HG02610 (cell line): Measurements from ENCODE around the gene KCNC4.

ENCODE experiments used
- ATAC-seq: cut with Tn5 transposase; IDR thresholded peaks from one replicate; pipeline ENCODE4 v1.9.1; 2021; ENCODE audit warnings: mild to moderate bottlenecking, moderate library complexity; ENCODE audit not compliant: unreplicated experiment

The KCNC4 gene

DNA sequence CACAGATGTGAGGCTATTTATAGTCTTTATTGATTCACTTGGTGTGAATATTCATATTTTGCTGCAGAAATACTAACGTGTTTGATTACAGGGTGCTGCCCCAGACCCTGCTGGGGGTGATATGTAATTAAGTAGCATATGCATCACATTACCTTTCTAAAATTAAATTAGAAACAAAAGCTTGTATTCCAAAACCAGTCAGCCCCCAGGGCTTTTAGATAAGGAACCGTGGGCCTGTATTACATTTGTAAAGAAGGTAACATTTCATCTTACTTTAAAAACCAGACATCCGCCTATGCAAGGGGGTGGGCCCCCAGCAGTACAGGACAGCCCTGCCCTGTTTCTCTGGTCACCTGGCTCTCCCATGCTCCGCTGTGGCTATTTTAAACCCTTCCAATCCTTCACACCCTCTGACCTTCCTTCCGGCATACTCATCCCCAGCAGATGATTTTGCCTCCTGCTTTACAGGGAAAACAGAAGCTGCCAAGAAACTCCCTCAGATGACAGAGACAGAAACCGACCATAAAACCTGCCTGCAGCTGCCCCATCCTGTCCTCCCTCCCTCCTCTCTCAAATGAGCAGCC lies 22.0 kb upstream of the KCNC4 start:
- no peak for ATAC-seq

DNA sequence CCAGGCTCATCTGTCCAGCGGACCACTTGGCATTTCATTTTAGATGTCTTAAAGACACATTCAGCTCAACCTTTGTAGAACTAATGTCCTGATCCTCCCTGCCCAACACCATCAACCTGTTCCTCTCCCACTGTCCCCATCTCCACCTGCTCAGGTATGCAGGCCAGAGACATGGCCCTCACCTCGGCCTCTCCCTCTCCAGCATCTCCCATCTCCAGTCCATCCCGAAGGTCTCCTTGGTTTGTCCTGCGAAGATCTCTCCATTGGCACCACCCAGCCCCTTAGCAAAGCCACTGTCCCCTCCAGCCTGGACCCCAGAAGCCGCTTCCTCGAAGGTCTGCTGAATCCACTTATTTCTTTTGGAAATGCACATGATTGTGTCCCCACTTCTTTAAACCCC lies 20.9 kb upstream of the KCNC4 start:
- no peak for ATAC-seq

DNA sequence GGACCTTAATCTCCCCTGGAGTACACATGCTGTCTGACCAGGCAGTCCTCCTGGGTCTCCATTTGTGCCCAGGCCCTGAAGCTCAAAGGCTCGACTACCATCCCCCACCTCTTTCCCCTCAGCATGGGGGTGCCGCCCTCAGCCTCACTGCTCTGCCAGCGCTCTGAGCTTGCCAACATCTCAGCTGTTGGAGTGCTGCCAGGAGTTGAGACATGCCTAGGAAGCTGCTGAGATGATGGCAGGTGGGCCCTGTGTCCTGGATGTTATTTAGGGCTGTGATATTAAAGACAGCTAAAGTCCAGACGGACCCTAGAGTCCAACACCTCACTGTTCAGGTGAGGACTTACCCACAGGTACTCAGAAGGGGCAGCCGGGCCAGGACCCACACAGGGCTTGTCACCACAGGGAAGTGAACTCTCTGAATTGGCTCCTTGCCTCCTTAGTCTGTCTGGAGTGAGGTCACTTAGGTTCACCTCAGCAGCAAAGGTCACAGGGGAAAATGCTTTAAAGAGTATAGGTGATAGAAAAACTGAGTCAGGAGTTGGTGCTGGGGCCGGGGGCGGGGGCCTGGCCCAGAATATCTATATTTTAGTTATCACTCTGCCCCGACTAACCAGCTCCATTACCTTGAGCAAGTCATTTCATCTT lies 19.7 kb upstream of the KCNC4 start:
- no peak for ATAC-seq

DNA sequence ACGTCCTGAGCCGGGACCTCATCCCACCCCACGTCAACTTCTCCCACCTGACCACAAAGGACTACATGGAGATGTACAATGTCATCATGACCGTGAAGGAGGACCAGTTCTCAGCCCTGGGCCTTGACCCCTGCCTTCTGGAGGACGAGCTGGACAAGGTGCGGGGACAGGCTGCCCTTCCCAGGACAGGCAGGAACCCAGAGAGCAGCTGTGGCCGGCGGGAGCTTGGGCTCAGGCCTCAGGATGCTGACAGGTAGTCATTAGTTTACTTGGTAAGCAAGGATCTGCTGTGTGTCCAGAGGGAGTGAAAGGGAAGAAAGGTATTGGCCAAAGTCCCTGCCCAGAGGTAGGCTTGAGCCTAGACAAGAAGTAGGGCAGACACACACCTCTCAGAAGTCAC lies 17.6 kb upstream of the KCNC4 start:
- no peak for ATAC-seq

DNA sequence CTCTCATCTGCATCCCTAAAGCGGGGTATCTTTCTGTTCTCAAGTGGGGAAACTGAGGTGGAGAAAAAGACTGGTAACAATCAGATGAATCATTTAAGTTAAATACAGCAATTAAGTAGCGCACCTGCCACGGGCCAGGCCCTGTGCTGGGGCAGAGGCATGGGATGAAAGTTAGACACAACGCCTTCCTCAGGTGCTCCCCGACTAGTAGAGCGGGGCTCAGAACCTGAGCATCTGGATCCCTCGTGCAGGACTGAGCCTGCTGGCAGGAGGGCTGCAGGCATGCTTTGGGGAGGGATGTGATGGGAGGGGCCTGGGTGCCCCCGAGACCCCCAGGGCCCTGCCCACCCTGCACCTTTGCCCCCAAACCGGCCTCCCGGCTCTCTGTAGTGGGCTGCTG lies 14.9 kb upstream of the KCNC4 start:
- ATAC-seq = no peak

DNA sequence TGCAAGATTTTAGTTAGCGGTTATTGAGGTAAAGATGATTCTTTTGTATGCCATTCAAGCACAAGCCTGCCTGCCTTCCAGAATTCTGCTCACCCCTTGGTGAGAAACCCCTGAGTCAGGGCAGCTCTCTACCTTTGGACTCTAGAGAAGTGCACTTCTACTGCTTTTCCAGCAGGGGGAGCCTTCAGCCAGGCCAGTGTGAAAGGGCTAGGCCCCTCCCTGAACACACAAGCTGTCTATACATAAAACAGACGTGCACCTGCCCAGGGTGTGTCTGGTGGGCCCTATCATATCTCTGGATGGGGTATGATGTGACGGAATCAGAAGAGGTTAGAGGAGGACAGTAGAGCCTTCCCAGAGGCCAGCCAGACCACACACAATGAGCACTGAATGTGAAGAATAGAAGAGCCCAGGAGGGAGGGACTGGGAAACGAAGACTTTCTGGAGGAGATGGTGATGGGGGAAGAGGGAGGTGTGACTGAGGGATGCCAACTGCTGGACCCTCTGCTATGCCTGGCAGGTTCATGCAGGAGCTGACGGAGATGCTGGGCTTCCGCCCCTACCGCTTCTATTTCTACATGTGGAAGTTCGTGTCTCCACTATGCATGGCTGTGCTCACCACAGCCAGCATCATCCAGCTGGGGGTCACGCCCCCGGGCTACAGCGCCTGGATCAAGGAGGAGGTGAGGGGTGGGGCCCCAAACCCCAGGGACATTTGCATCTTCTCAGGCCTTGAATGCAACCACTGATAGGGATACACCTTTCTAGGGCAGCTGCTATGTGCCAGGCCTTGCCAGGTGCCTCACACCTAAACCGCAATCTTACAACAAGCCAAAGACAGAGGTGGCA lies 13.0 kb upstream of the KCNC4 start:
- peak; percentile 52 for ATAC-seq

DNA sequence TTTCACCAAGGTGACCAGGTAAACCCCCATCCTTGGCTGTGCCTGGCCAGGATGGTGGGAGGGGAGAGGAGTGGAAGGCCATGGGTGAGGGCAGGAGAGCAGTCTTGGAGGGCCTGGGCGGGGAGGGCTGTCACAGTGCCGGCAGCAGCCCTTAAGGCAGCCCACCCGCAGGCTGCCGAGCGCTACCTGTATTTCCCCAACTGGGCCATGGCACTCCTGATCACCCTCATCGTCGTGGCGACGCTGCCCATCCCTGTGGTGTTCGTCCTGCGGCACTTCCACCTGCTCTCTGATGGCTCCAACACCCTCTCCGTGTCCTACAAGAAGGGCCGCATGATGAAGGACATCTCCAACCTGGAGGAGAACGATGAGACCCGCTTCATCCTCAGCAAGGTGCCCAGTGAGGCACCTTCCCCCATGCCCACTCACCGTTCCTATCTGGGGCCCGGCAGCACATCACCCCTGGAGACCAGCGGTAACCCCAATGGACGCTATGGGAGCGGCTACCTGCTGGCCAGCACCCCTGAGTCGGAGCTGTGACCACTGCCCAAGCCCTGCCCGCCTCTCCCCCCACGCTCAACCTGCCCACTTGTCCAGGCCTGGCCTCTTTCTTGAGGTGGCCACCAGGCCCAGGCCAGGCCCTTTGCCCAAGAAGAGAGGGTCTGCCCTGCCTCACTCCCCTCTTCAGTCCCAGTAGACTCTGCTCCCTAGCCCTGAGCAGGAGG lies 12.0 kb upstream of the KCNC4 start:
- no peak for ATAC-seq

DNA sequence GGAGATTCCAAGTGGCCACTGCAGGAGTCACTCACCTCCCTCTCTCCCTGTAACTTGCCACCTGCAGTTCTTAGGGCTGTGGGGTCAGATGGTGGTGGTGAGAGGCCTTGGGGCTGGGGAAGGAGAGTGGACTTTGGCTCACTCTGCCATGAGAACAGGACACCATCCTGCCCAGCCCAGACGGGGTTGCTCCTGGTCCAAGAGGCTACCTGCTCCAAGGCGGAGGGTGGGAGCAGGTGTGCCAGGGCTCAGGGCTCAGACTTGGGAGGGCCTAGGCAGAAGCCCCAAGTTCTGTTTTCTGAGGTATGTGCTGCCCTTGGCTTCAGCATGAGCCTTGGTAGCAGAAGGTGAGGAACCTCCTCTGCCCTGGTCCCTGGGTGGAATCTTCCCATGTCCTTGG lies 11.4 kb upstream of the KCNC4 start:
- no peak for ATAC-seq

DNA sequence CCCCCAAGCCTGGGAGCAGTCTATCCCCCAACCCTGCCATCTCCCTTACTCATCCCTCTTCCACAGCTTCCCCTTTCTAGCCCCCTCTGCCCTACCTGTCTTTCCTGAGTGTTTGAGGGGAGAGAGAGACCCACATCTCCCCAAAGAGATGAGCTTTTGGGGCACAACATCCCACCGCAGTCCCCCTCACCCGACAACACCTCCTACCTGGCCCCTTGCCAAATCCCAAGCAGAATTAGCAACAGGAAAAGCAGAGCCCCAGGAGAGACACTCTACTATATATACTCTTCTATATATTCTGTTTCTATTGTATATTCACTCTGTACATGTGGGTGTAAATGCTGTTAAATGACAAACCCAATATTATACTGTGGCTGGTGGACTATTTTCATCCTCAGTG lies 9.9 kb upstream of the KCNC4 start:
- ATAC-seq = no peak

DNA sequence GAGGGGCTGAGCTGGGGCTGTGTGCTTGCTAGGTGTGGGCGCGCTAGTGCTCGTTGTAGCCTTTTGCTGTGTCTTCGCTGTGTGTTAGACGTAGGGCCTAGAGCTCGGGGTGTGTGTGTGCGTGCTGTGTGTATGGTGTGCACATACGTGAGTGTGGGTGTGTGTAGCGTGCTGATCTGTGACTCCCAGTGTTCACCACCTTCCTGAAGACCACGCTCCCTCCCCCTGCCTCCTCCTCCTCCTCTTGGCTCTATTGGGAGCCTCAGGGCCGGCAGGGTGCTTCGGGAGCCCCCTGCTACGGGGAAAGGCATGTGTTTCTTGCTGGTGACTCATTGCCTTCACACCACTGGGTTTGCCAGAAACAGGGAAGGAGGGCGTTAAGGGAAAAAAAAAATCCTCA lies 9.4 kb upstream of the KCNC4 start:
- ATAC-seq = no peak

DNA sequence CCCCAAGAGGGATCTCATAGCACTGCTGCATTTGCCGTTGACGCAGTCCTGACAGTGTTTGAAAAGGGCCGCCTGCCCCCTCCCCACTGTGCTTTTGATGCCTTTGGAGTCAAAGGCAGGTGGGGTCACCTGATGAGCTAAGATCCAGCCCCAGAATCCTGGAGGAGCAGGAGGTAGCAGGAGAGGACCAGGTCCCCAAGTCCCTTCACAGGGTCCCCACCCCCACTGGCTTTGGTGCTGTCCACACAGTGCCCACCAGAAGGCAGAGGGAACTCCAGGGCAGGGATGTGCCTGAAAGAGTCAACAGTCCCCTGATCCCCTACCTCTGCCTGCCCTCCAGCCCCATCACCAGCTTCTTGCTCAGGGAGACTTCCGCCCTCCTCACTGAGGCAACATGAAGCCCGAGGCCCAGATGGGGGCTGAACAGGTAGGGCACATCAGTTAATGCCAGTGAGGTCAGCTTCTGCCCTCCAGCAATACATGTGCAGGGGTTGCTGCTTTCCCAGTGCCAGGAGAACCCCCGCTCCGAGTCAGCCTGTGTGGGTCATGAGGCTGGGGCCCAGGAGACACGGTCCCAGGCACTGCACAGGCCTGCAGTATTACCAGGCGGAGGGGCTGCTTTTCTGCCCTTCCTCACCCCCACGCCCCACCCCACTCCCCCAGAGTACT lies 8.8 kb upstream of the KCNC4 start:
- ATAC-seq = no peak

DNA sequence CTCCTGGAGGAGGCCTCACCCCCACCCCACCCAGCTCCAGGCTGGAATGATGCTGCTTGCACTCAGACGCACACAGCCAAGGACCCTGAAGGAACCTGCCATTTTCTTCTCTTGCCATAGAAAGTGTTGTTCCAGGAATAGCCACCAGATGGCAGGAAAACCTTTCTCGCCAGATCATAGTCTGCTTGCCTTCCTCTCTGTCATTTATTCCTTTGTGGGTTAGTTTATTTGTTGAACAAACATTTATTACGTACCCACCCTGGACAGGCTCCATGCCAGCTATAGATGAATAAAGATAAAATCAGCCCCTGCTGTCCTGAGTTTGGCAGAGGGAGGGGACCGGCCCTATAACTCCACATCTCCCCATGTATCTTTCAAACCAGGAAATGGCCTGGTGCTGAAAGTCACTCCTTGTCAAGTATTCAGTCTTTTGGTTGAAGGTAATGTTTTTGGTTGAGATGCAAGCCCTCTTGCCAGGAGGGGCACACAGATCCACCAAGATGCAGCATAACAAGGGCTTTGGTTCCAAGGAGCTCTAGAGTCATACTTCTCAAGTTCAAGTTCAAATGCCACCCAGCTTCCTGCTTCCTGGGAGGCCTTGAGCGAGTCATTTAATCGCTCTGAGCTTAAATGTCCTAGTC lies 7.0 kb upstream of the KCNC4 start:
- ATAC-seq = no peak

DNA sequence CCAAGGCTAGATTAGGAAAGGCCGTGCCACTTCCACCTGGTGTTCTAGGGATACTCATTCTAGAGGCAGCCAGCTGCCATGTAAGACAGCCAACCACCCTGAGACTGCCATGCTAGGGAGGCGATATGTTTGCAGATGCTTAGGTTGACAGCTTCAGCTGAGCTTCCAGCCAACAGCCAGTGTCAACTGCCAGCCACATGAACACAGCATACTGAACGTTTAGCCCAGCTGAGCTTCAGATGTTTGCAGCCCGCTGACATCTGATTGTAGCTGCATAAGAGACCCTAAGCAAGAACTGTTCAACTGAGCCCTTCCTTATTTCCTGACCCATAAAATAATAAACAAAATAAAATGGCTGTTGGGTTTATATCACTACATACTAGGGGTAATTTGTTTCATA lies 5.0 kb upstream of the KCNC4 start:
- ATAC-seq = no peak

DNA sequence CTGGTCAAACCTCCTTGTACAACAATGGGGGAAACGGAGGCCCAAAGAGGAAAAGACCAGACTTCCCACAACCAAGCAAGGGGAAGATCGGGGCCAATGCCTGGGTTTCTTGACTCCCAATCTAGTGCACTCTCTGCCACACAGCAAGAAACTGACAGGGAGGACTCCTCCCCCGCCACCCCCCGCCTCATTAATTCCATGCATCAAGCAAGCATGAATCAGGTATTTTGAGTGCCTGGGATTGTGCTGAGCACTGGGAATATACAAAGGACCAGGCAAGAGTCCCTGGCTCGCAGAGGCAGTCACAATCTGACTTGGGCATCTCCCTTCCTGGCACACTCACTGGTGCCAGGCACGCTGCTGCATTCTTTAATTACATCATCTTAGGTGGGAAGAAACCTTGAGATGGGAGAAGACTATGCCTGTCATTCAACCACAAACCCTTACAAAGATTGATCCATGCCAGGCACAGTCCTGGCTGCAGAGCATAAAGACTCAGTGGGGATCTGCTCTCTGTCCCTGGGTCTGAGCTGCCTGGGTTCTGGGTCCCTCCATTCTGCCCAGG lies 4.4 kb upstream of the KCNC4 start:
- ATAC-seq = no peak

DNA sequence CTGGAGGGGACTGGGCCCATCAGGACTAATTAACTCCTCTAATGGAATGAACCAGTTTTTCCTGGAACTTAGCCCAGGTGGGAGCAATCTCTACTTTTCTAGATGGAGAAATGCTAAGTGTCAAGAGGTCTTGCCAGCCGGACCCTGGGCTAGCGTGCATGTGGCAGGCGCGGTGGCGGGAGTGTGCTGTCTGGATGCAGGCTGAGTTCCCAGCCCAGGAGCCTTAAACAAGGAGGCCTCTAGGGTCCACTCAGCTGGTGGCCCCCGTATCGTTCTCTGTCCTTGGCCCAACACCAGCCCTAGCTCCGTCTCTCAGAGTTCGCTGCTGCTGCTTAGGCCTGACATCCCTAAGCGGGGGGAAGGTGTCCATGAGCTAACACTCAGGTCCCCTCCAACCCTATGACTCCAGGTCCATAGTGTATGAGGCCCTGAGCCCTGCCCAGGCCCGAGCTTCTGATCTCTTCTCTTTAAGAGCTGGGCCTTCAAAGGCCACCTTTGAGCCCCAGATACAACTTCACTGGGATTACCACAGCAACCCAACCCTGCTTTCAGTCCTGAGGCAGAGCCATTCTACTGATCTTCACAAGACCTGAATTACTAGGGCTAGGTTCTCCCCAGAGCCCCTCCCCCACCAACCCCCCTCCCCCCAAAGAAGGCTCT lies 3.7 kb upstream of the KCNC4 start:
- ATAC-seq = no peak

DNA sequence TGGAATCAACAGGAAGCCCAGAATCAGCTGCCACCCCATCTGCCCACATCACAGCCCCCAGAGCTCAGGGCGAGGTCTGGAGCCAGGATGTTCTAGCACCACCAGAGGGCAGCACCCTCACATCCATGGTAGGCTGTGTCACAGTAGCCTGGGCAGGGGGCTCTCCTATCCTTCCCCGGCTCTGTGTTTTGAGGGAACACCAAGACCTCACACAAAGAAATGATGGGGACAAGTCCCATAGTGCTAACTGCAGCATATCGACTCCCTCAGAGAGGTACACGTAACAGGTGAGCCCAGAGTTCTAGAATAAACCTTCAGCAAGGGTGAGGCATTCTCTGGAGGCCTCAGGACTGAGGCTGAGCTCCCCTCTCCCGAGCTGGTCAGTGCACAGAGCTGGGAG lies 2.3 kb upstream of the KCNC4 start:
- ATAC-seq = no peak

DNA sequence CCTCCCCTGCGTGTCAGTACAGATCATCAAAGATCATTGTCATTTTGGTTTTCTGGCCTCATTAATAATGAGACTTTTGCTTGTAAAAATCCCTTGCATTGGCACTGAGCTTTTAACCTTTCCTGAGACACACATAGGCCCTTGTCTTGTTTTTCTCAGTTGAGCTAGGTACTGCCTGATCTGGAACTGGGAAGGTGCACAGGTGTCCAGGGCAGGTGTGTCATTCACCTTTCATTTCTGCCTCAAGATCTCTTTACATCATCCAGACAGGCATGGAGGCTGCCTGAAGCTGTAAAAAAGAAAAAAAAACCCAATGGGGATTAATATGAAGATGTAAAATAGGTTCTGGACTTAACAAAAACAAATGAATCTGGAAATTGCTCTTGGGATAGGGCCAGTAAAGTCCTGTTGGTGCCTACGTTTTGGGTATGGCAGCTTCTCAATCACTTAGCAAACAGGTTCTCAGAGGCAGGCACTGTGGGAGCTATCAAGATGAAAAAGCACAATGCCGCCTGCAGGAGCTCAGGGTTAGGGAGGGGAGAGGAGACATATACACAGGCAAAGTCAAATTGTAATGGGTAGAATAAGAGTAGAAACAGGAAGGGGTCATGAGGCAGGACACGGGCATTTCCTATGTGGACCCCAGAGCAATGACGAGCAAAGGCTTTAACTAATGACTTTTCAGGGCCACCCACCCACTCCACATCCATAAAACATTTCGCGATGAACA lies 1.0 kb upstream of the KCNC4 start:
- ATAC-seq = no peak

DNA sequence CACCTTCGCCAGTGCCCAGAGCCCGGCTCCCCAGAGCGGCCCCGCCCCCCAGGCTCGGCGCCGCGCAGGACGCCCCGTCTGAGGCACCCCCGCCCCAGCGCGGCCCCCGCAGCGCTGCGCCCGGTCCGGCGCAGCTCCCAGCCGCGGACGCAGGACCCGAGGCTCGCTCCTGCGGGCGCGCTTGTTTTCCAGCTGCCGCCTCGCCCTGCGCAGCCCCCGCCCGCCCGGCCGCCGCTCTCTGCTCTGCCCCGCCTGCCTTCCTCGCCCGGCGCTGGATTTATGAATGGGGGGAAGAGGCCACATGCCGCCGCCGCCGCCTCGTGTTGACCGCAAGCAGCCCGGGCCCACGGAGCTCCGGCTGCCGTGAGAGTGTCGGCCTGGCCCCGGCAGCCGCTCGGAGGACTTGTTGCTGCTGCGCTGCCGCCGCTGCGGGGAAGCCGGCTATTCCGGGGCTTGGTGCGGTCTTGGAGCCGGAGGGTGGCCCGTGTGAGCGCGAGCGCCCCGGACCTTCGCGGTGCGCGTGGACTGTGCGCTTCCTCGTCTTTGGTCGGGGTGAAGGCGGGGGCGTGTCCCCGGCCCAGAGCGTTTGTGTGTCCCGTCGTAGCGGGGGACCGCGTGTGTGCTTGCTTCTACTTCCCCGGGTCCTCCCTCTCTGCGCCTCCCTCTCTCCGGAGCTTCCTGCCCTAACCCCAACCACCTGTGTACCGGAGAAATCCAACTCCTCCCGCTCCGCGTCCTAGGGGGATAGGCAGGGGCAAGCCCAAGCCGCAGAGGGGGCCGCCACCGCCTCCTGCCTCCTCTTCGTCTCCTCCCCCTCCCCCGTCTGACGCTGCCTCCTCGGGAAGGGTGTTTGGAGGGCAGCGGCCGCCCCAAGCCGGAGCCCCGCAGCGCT lies 736 bp downstream of the KCNC4 start:
- ATAC-seq = peak; percentile 8
